WTC11 (cell line): Measurements from ENCODE around the gene FFAR4.

Source experiments
- AFF4 ChIP-seq: sonication (generic); formaldehyde crosslinking; IDR thresholded peaks from 2 replicates; pipeline ENCODE4 v1.8.1; 2023; ENCODE audit warnings: mild to moderate bottlenecking, missing genetic modification reagents, borderline replicate concordance
- CTCF ChIP-seq: fragments of 200-600 bp; IDR thresholded peaks from 2 replicates; pipeline ENCODE4 v1.8.0; 2022; ENCODE audit warnings: antibody characterized with exemption
- ETV6 ChIP-seq: sonication (generic); formaldehyde crosslinking; IDR thresholded peaks from 2 replicates; pipeline ENCODE4 v1.8.1; 2022; ENCODE audit warnings: mild to moderate bottlenecking, missing genetic modification reagents
- MLX ChIP-seq: sonication (generic); formaldehyde crosslinking; IDR thresholded peaks from 2 replicates; pipeline ENCODE4 v1.8.1; 2023; ENCODE audit warnings: mild to moderate bottlenecking, missing genetic modification reagents, moderate library complexity
- STAT6 ChIP-seq: sonication (generic); formaldehyde crosslinking; conservative IDR thresholded peaks from 2 replicates; pipeline ENCODE4 v1.8.1; 2023; ENCODE audit warnings: mild to moderate bottlenecking, low read depth, missing genetic modification reagents, moderate library complexity

GRCh38 chr10:93548376-93549071 lies 17.9 kb upstream of the FFAR4 start:
- TF ChIP-seq STAT6 (CRISPR knock-in tag) (no peak), CTCF (no peak), ETV6 (no peak), AFF4 (CRISPR knock-in tag) (no peak), MLX (CRISPR knock-in tag) (no peak)
